CD4-positive, alpha-beta T cell treated with Interleukin-17A for 4 hours (primary cell): ENCODE results near the gene PNCK.

Source experiments
- DNase-seq: peaks from one replicate; pipeline ENCODE4 v3.0.0-alpha.2; 2020; ENCODE audit warnings: mixed read lengths

PNCK gene

GRCh38 chrX:153626863-153627674, 46.5 kb downstream of the PNCK start:
- DNase-seq: no peak

GRCh38 chrX:153626025-153626633, 47.5 kb downstream of the PNCK start:
- no peak for DNase-seq

DNA sequence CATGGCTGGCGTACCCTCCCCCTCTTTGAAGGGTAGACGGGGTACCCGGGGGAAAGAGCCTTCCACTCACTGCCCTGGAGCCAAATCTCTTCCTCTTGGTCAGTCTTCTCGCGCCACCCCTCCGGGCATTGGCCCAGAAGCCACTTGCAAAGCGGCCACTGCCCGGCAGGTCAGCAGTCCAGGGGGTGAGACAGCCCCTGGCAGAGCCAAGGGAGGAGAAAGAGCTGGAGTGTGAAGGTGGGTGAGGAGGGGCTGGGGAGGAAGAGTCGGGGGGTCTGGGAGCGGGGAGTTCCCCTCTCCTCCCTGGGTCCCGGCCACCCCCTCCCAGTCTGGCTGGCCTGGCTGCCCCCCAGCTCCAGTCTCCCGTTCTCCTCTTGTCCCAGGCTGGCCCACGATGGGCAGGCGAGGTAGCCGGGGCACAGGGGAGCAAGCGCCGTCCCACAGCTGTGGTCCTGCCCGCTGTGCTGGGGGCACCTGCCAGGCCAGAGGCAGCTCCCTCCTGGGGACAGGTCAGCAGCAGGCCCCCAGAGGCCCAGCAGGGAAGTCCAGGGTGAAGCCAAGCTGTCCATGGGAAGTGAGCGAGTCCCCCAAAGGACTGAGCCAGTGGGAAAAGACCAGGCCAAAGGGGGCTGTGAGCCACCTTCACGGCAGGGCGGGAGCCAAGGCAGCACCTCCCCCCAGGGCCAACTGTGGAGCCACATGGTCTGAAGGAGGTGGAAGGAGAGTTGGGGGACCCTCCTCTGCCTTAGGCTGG, 48.2 kb downstream of the PNCK start:
- DNase-seq: no peak

- DNase-seq: no peak
These were observed 49.2 kb downstream of the PNCK start for GRCh38 chrX:153624196-153625091.

DNA sequence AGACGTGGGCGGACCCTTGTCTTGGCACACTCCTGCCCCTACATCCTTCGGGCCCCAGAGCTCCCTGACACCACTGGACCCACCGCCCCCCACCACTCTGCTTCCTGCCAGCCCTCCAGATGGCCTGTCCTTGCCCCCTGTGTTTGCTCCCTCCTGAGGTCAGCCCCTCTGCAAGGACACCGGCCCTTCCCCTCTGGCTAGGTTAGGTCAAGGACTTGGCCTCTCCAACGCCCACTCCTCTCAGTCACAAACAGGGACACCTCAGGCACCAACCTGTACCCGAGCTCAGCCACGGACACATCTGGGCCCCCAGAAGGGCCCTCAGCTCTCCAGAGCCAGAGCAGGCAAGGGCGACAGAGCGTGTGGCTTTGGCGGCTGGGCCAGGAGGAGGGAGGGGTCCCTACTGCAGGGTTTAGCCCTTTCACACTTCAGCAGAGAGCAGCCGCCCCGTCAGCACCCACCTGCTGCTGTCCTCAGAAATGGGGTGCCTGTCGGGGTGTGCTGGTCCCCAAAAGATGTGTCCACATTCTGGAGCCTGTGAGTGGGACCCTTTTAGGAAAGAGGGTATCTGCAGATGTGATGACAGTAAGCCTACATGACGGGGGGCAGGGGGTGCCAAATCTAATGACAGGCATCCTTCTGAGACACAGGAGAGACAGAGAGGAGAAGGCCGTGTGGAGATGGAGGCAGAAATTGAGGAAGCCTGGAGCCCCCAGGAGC, 50.1 kb downstream of the PNCK start:
- DNase-seq: no peak

DNA sequence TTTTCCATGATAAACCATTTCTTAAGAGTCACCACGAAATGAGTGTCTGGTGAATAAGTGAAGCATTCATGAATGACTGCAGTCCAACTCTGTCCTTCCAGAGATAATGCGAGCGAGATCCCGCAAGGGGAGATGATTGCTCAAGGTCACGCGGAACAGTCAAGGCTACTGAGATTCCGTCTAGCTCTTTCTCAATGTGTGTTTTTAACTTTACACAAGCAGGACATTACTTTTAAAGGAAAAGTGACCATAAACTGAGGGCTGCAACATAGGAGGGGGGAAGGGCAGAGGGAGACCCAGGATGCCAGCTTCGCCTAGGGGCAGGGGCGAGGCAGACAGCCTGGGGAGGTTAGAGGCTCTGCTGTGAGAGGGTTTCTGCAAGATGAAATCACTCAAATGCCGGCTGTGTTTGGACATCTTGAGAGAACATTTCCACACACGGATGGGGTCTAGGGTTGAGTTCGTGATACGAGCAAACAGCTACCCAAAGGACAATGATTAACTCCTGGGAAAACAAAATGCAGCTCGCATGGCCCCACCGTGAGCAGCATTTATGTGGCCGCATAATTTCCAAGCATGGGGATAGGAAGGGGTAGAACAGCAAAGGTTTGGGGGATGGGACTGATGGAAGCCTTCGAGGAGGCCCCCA, 50.8 kb downstream of the PNCK start:
- DNase-seq: no peak

GRCh38 chrX:153621949-153622598, 51.5 kb downstream of the PNCK start:
- no peak for DNase-seq

DNA sequence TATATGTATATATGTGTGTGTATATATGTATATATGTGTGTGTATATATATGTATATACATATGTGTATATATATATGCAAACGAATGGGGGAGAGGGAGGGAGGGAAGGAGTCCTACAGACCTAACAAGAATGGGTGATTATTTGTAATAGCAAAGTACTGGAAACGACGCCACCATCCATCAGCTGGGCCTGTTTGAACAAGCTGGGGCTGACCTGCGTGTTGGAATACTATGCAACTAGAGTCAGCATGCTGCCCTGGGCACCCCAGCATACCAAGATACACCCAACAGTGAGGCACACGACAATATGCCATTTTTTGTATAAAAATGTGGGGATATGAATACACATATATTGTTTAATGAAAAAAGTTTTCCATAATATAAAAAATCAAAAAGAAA, 53.0 kb downstream of the PNCK start:
- no peak for DNase-seq
